Endometrial microvascular endothelial cells (primary cell): ENCODE measurements around the gene PIK3CA. TPM values are rescaled to one million over a fixed set of nuclear protein-coding genes. Genes with fewer than 3 reads are reported as not detected.
"Not testable (repeated sequence)": the region's sequence is repeated elsewhere in the genome, so short reads cannot be mapped to it uniquely, and the experiment has no call there.

ENCODE experiments used
- in situ Hi-C: cut with HindIII; loops from 2 replicates; pipeline ENCODE4 v1.10.0; 2017; ENCODE audit warnings: low sequenced_read_pairs, low pct_unique_long_range_greater_than_20kb; ENCODE audit errors: inconsistent ontology term
- total RNA-seq: library from RNA; depleted of rRNA; stranded (reverse); fragments of >200 nt; gene quantifications from one replicate; pipeline ENCODE4 v1.2.3, GENCODE V29; 2015; ENCODE audit errors: inconsistent ontology term

Gene PIK3CA
- total RNA-seq, 1 donor from 2014 or later, result 27.9 TPM

DNA sequence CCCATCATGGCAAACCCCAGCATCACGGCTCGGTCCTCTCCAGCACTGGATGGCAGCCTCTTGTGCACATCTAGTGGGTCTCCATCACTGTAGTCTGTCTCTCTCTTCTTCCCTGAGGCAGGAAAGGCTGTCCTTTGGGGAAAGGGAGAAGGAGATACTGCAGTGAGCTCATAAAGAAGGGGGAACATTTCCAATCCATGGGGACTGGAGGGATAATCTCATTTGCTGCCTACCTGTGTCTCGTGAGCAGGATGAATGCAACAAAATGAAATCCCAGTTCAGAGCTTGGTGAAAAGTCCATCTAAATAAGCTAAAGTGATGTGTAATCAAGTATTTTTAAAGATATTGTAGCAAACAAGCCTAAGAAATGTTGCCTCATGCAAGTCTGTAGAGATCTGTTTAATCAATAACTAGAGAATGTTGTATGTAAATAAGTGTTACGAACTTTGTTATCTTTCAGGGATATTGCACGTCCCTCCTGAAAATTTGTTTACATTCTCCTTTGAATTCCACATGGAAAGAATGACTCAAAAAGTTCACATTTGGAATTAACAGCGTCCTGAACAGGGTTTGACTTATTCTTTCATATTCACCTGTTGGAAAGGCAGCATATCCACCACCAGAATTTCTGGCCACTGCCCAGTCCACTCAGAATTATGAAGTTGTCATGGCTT, 102.8 kb downstream of the PIK3CA start, which contains the start of gene KCNMB3:
TSS of gene KCNMB3 (minus strand) at position 312 of the 674 bp plus-strand sequence. CDS start at position 188, 124 bp downstream.
- in situ Hi-C loops, result no loop called here

- in situ Hi-C loops, result no loop called here
Observed at GRCh38 chr3:179256813-179257212, 108.7 kb downstream of the PIK3CA start.

DNA sequence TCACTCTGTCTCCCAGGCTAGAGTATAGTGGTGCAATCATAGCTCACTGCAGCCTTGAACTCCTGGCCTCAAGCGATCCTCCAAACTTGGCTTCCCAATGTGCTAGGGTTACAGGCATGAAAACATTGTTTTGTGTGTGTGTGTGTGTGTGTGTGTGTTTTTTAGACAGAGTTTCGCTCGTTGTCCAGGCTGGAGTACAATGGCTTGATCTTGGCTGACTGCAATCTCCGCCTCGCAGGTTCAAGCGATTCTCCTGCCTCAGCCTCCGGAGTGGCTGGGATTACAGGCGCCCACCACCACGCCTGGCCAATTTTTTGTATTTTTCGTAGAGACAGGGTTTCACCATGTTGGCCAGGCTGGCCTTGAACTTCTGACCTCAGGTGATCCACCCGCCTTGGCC, 109.6 kb downstream of the PIK3CA start:
- in situ Hi-C loops, result not testable (repeated sequence)

DNA sequence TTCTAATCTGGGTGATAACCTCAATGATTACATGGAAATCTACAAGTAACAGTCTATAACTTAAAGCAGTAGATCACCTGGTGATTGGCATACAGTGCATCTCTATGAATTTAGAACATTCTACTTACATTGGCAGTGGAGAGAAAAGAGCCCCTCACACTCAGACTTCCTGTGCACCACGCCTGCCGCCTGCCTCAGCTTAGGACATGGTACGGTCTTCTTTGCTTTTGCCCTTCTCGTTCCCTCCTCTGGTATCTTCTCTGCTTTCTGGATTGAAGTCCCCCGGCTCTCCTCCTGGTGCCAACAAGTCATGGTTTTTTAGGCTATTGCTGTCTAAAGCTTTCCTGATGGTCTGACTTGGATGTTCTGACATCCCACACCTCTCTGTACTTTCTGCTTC, 110.7 kb downstream of the PIK3CA start:
- in situ Hi-C loops, result no loop called here

DNA sequence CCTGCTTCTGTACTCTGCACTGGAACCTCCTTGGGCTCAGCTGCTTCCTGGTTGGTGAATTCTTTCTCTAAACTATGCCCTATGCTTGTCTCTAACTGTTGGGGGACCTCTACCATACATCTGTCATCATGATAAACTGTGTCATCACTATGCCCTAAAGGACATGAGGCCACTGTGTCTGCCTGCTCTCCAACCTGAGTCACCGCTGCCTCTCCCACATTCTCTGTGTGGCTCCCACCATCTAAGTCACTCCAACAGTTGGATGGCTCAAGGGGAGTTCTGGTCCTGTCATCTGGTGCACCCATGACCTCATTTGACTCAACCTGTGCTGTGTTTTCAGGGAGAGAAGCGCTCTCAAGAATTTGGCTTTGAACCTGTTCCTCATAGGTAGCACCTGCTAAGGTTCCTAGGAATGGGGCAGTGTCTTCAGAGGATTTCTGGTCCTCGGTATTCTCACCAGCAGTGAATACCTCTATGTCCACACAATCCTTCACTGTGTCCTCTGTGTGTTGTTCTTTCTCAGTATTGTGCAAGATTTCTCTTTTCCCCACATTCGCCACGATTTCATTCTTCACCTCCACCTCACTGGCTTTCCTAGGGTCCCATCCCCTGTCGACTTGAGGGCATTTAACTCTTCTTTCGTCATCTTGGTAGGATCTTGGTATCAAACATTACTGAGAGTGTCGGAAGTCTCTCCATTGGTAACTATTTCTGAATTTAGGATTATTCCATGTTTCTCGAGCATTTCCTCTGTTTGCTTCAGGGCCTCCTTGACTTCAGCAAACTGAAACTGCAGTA, 112.0 kb downstream of the PIK3CA start:
- in situ Hi-C loops, result not testable (repeated sequence)

DNA sequence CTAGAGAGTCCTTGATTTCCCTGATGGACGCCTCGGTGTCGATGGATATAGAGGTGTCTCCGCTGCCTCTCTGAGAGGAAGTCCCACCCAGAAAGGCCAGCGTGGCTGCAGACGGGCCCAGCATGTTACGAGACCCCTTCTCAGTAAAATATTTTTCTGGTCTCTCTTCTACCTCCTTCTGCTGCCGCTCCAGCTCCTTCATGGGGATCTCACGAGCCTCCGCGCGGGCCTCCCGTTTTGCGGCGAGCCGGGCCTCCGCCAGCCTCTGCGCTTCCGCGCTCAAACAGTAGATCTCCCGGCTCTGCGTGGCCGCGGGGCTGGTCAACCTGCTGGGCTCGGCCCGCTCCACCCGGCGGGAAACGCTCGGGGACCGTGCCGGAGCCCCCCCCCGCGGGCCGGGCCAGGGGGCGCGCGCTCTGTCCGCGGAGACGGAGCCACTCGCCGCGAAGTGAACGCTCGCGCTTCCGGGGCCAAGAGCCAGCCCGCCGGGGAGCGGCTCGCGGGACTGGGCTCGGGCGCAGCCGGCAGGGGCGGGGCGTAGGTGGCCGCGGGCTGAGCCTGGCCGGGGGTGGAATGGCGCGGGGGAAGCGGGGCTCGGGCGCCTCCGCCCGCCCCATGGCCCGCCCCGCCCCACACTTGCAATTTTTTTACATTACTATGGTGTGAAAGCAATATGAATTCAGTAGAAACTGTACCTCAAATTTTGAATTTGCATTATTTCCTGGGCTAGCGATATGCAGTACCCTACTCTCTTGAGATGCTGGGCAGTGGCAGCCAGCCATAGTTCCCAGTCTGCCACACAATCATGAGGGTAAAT, 113.0 kb downstream of the PIK3CA start:
- in situ Hi-C loops, result no loop called here

- in situ Hi-C loops, result no loop called here
Observed at GRCh38 chr3:179263134-179263533, 115.0 kb downstream of the PIK3CA start.

DNA sequence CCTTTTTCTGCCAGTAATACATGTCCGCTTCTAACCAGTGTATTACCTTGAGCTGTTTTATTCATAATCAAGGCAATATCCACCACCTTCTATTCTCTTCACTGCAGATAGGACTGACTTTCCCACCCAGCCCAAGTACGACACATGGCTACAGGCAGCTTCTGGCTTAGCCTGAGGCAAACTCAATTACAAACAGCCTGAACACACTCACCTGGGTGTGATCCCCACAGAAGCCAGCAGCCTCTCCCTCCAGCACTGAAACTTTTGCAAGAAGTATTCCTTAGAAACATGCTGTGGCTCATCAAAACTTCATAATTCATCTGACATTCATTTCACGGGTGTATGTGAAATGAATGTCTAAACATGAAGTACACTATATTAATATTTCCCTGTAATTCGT, 116.3 kb downstream of the PIK3CA start:
- in situ Hi-C loops, result no loop called here

DNA sequence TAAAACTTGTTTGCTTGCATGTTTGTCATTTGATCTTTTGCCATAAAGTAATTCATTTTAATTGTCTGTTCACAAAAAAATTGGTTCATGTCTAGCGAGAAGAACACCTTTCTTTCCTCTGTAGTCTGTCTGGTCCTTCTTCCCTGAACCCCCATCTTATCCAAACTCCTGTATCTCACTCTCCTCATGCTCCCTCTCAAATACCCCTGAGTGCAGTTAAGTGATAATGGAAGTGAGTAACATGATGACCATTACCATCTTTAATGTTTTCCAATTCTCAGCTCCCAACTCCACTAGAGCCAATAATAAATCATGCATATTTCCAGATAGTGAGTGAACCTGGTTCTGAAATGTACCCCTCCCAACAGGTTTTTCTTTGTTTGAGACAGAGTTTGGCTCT, 116.9 kb downstream of the PIK3CA start:
- in situ Hi-C loops, result no loop called here

GRCh38 chr3:179265875-179266274, 117.7 kb downstream of the PIK3CA start:
- in situ Hi-C loops, result no loop called here

GRCh38 chr3:179266701-179267211, 118.6 kb downstream of the PIK3CA start:
- in situ Hi-C loops, result no loop called here

- in situ Hi-C loops, result no loop called here
Observed at GRCh38 chr3:179268400-179269051, 120.4 kb downstream of the PIK3CA start.

DNA sequence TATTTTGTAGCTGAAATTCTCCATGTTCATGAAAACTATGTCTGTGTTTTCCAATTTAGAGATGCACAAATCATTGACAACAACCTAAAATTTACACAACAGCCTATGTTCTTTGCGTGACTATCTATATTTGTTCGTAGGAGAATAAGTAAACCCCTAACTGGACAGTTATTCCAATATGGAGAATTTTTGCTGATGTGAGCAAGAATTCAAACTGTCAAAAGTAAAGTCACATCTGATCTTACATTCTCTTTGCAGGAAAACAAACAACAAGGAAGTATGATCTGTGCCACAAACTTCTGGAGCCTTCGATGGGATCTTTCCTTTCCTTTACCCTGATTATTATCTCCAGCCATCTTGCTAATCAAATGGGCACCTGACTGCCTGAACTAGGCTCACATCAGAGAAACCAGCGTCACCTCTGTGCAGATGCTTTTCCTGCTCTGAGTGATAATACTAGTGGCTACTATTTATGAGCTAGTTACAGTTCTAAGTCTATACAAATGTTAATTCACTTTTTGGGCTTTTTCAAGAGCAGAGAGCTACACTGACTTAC, 121.1 kb downstream of the PIK3CA start:
- in situ Hi-C loops, result no loop called here

GRCh38 chr3:179272385-179272784, 124.2 kb downstream of the PIK3CA start:
- in situ Hi-C loops, result no loop called here

DNA sequence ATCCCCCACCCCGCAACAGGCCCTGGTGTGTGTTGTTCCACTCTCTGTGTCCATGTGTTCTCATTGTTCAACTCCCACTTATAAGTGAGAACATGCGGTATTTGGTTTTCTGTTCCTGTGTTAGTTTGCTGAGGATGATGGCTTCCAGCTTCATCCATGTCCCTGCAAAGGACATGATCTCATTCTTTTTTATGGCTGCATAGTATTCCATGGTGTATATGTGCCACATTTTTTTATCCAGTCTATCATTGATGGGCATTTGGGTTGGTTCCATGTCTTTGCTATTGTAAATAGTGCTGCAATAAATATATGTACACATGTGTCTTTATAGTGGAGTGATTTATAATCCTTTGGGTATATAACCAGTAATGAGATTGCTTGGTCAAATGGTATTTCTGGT, 126.3 kb downstream of the PIK3CA start:
- in situ Hi-C loops, result not testable (repeated sequence)

DNA sequence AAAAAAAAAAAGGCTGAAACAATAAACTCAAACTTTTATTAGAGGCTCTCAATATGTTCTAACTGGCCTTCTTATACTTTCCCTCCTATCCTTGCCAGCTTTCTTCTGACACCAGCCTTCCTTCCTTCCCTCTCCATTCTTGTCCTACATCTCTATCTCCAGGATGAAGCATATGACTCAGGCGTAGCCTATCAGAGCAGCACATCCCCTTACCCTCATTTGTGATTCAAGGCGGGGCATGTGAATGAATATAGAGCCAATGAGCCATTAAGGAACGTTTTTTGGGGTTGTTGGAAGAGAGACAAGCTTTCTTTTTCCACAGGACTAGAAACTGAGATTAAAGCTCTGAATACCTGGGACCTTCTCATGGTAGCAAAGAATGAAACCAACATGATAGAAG, 127.8 kb downstream of the PIK3CA start:
- in situ Hi-C loops, result no loop called here

DNA sequence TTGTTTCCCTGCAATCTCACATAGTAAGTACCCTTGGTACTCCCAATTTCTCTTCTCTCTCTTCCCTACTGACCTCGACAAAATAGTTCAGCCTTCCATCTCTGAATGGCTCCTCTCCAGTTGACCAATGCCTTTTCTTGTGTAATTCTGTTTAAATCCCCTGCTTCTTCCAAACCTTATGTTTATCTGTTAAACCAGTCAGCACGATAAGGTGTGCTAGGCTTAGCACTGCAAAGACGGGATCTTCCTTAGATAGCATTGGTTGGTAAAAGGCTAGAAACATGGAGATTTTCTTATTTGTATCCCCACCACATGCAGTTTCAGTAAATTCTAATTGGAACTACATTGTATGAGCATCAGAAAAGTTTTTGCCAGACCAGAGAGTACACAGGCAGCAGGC, 128.6 kb downstream of the PIK3CA start:
- in situ Hi-C loops, result no loop called here

GRCh38 chr3:179278151-179278550, 130.0 kb downstream of the PIK3CA start:
- in situ Hi-C loops, result no loop called here
